Retina (tissue), 1 donor: ENCODE data around the gene CADM1.

Experiments used
- DNase-seq: peaks from one replicate; pipeline ENCODE4 v3.0.0-alpha.2; 2016

The CADM1 gene

GRCh38 chr11:115515647-115516395, 11.6 kb upstream of the CADM1 start:
- DNase-seq = no peak

DNA sequence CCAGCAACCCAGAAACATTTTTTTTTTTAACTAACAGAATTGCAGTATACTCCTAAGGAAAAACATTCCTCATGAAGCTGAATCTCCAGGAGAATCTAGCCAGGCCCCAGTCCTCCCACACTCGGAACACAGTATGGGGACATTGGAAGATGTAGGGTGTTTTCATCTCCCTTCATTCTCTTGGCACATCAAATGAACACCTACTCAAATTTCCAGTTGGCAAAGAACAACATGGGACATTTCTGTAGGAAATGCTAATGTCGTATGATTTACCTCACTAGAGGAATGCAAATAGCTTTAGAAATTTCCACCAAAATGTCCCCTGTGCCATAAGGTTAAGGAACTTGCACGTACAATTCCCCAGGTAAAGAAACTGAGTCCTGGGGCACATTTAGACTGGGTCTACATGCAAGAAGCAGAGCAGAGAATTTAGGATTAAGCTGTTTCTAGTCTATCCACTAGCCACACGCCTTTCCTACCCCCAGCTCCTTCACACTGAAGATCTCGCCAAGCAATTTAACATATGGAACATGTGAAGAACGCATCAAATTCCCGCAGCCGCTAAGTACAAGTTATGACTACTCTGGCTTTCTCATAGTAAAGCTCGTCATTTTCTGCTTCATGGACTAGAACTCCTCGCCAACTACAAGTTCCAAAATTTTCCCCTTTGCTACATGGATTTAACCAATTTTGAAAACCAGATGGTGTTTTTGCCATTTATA, 2.9 kb upstream of the CADM1 start:
- DNase-seq = no peak

DNA sequence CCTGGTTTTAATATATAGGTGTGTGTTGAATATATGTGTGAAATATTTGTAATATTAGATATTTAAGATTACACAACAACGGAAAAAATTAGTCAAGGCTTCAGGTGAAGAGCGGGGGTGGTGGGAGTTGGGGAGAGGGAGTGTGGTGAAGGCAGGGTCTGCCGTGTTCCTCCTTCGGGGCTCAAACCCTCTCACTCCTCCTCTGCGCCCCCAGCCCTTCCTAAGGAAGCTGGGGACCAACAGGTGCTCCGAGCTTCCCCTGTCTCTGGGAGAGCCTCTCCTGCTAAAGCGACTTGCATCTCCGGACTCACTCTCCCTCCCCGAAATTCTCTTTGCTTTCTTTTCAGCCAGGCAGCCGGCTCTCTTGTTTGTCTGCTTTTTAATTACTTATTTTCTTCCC, 960 bp upstream of the CADM1 start:
- no peak for DNase-seq

- DNase-seq = no peak
Measured at GRCh38 chr11:115503886-115504275, 334 bp downstream of the CADM1 start.

DNA sequence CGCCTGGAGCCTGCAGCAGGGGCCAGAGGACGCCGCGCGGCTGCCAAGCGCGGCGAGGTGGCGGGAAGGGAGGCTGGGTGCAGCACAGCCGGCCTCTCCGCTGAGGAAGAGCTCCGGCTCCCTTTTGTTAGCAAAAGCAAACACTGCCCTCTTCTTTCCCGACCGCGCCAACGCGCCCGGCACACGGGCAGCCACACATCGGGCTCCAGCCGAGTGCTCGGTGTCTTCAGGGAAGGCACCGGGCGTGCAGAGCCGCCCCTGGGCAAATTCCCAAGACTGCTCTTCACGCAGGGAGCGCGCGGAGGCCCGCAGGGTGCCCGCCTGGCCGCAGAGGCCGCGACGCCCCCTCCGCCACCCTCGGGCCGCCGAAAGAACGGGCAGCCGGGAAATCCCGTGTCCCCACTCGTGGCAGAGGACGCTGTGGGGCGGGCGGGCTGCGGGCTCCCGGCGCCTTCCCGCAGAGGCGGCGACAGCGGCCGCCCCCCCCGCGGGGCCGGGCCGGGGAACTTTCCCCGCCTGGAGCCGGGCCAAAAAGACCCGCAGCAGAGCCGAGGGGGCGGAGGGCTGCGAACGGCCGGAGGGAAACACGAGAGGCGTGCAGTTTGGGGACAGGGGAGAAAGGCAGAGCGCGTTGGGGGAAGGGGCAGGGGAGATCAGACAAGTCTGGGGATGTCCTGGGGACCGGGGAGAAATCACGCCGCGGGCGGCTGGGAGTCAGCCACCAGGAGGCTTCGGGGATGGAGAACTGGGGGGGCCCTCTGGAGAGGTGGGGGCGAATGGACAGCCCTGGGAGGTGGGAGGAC, 931 bp downstream of the CADM1 start:
- peak; percentile 91 for DNase-seq

GRCh38 chr11:115502636-115503082, 1.6 kb downstream of the CADM1 start:
- DNase-seq = no peak

- peak; percentile 77 for DNase-seq
Measured at GRCh38 chr11:115501893-115502589, 2.2 kb downstream of the CADM1 start.

- DNase-seq = peak; percentile 55
Measured at GRCh38 chr11:115501502-115501892, 2.7 kb downstream of the CADM1 start.

- peak; percentile 56 for DNase-seq
Measured at GRCh38 chr11:115500547-115501501, 3.4 kb downstream of the CADM1 start.

- no peak for DNase-seq
Measured at GRCh38 chr11:115499891-115500290, 4.3 kb downstream of the CADM1 start.

DNA sequence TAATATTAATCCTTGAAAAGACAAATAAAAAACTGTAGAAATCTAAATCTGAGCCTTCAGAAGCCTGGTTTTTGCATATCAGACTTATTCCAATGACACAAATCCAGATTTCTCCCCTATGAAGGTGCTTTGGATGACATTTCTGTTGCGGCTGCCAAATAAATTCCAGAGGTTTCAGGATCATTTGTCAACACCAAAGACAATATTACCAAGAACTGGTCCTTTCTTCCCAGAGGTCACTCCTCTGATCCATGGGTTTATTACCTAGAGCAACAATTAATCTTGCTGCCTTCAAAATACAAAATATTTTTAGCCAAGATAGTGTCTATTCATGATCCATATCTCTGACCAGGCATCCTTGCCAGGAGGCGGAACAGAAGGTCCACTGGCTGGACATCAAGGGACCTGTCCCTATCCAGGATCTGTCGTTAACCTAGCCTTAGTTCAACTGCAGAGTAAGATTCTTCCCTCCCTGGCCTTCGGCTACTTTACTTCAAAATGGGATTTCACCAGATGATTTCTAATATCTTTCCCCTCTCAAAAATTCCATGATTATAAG, 4.9 kb downstream of the CADM1 start:
- no peak for DNase-seq

DNA sequence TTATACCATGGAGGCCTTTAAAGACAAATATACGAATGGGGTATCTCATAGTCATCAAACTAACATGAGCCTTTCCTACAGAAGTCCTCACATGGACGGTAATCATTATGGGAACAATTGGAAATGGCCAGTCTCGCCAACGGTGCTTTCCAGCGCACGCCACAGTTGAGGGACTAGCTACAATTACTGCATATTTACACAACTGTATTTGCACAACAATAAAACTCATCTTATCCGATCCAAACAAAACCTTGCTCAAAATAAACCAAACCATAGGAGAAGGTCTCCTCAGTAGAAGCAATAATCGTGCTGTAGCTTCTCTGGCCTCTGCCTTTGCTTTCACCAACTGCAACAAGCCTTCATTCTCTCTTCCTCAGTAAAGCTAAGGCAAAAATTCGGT, 5.9 kb downstream of the CADM1 start:
- DNase-seq = no peak

GRCh38 chr11:115497303-115497702, 6.9 kb downstream of the CADM1 start:
- DNase-seq = no peak

DNA sequence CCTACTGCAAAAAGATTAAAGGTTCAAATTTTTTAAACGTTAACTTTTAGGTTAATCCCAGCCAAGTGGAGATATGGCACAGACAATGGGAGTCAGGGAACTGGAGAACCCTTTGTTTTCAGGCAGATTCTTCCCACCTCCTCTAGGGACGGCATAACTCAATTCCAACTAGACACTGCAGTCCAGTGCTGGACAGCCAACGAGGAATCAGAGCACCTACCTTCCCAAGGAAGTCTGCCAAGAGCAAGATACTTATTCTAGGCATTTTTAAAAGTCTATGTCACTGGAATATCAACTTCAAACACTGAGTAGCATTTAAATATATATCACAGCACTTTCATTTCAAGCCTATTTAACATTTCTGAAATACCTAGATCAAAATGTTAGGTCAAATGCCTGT, 7.3 kb downstream of the CADM1 start:
- DNase-seq = no peak

- no peak for DNase-seq
Measured at GRCh38 chr11:115493905-115494304, 10.3 kb downstream of the CADM1 start.

GRCh38 chr11:115493488-115493887, 10.7 kb downstream of the CADM1 start:
- DNase-seq = no peak

DNA sequence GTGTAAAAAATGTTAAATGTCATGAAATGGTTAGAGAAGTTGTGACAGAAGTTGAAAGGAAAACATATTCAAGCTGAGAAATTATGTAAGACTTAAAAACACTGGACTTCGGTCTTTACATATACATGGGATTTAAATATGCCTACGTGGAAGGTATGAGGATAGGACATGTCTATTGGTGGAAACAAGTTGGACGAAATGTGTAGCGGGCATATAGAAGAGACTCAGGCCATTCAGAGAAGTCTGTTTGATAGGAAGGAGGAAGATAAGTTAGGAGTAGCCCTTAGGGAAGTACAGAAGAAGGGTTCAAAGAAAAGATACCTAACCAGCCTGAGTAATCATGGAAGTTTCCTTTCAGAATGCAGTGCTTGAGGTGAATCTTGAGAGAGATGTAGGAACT, 14.7 kb downstream of the CADM1 start:
- DNase-seq = no peak

GRCh38 chr11:115488945-115489344, 15.3 kb downstream of the CADM1 start:
- no peak for DNase-seq

GRCh38 chr11:115481528-115481927, 22.7 kb downstream of the CADM1 start:
- no peak for DNase-seq

- no peak for DNase-seq
Measured at GRCh38 chr11:115480611-115481010, 23.6 kb downstream of the CADM1 start.

GRCh38 chr11:115477410-115477809, 26.8 kb downstream of the CADM1 start:
- no peak for DNase-seq
